Transverse colon (tissue), 4 donors: ENCODE measurements around the gene SPTB.

Source experiments
- POLR2AphosphoS5 ChIP-seq, 3 donors: sonication (generic); formaldehyde crosslinking; IDR thresholded peaks; one replicate each; pipeline ENCODE4 v1.6.1; 2016; ENCODE audit warnings: antibody characterized with exemption in 3 of 3
- TF ChIP-seq, protein P1 (sequence below), 5 experiments: fragments of 200-600 bp in 3 of 5; fragments of 450-650 bp in 2 of 5; sonication (generic) in 3 of 5; IDR thresholded peaks; 1 replicate in 2 of 5; 2 replicates in 3 of 5; pipeline ENCODE4 v1.5.1; 2016 to 2017; ENCODE audit warnings: antibody characterized with exemption in 5 of 5, inconsistent platforms in 3 of 5, mild to moderate bottlenecking in 2 of 5, moderate library complexity in 1 of 5

DNA sequence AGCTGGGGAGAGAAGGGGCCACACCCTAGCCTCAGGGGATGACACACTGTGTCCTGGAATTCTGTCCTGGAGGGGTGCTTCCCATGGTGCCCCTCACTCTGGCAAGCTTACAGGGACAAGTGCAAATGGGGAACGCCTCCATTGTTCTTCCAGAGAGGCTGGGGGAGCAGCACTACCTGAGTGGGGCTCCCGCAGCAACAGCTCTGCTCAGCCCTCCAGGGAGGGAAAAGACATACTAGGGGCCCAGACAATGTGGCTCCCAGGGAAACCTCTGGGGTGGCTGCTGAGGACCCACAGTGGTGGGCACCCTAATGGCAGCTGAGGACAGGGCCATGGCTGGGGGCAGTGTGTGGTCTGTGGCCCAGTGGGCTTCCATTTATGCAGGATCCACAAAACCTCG is 106.1 kb downstream of the SPTB start:
- TF ChIP-seq, protein P1, sequence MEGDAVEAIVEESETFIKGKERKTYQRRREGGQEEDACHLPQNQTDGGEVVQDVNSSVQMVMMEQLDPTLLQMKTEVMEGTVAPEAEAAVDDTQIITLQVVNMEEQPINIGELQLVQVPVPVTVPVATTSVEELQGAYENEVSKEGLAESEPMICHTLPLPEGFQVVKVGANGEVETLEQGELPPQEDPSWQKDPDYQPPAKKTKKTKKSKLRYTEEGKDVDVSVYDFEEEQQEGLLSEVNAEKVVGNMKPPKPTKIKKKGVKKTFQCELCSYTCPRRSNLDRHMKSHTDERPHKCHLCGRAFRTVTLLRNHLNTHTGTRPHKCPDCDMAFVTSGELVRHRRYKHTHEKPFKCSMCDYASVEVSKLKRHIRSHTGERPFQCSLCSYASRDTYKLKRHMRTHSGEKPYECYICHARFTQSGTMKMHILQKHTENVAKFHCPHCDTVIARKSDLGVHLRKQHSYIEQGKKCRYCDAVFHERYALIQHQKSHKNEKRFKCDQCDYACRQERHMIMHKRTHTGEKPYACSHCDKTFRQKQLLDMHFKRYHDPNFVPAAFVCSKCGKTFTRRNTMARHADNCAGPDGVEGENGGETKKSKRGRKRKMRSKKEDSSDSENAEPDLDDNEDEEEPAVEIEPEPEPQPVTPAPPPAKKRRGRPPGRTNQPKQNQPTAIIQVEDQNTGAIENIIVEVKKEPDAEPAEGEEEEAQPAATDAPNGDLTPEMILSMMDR (IDR thresholded peaks at IDR 0.05), result no peak
- no peak for TF ChIP-seq POLR2AphosphoS5 (IDR thresholded peaks at IDR 0.05)
